Stimulated activated CD4-positive, alpha-beta T cell treated with anti-CD3 and anti-CD28 coated beads, Interleukin-4, amount 100 ng/mL, for 48 hours (primary cell): ENCODE measurements around the gene MYLK3.
"Not testable (repeated sequence)": the region's sequence is repeated elsewhere in the genome, so short reads cannot be mapped to it uniquely, and the experiment has no call there.

Experiments
- DNase-seq, 2 donors: peaks; one replicate each; pipeline ENCODE4 v3.0.0-alpha.2; 2020; ENCODE audit warnings: low read depth in 2 of 2

MYLK3 gene

DNA sequence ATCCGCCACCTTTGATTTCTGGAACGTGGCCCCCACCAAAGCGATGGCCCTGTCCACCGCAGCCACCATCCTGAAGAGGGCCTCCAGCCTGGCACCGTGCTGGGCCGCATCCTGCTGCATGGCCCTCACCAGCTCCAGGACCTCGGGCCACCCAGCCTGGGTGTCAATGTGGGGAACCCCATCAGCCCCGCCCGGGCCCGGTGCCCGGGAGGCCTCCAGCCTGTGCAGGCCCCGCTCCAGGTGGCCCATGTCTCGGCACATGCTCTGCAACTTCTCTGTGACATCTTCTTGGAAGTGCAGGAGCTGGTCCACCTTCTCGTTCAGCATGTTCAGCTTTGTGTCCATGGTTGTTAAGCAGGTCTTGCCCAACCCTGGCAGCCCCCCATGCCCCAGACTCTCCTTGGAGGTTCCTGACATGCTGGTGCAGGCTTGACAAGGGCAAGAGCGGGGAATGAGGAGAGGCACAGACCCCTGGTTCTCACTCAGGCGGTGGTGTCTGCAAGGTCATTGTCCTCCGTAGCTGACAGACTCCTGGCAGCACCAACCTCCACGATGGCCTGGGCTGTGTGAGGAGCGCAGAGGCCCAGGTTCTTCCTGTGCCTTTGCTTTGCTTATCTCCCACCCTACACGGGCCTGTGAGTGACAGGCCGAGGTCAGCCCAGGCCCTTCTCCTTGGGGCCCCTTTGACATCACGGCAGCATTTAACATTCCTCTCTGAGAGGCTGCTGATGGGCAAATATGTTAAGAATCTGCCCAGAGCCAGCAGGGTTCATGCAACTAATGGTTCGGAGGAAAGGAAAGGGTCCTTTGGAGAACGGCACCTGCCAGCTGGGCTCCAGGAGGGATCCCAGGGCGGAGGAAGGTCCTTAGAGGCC lies at the start of gene MYLK3:
Gene MYLK3 (minus strand): TSS at position 568 of the 875 bp plus-strand sequence. CDS start 151 bp downstream, at position 417.
- DNase-seq: no peak

DNA sequence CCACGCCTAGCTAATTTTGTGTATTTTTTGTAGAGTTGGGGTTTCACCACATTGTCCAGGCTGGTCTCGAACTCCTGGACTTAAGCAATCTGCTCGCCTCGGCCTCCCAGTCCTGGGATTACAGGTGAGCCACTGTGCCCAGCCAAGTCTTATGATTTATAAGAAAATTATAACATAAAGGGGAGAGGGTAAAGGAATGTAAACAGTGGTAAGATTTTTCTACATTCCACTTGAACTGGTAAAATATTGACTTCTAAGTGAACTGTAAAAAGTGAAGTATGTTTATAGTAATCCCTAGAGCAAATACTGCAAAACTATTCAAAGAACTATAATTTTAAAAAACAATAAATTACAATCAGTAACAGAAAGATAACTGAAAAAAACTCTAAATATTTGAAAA lies 49.4 kb upstream of the MYLK3 start:
- no peak for DNase-seq

GRCh38 chr16:46796764-46797269 lies 48.7 kb upstream of the MYLK3 start:
- no peak for DNase-seq

DNA sequence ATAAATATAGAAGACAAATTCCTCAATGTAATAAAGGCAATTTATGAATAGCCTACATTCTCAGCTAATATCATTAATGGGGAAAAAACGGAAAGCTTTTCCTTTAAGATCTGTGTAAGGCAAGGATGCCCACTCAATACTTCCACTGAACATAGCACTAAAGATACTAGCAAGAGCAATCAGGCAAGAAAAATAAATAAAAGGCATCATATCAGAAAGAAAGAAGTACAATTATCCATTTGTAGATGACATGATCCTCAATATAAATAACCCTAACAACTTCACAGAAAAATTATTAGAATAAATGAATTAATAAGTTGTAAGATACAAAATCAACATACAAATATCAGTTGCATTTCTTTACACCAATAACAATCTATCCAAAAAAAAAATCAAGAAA lies 45.7 kb upstream of the MYLK3 start:
- DNase-seq: no peak

GRCh38 chr16:46790599-46791270 lies 42.6 kb upstream of the MYLK3 start:
- no peak for DNase-seq

DNA sequence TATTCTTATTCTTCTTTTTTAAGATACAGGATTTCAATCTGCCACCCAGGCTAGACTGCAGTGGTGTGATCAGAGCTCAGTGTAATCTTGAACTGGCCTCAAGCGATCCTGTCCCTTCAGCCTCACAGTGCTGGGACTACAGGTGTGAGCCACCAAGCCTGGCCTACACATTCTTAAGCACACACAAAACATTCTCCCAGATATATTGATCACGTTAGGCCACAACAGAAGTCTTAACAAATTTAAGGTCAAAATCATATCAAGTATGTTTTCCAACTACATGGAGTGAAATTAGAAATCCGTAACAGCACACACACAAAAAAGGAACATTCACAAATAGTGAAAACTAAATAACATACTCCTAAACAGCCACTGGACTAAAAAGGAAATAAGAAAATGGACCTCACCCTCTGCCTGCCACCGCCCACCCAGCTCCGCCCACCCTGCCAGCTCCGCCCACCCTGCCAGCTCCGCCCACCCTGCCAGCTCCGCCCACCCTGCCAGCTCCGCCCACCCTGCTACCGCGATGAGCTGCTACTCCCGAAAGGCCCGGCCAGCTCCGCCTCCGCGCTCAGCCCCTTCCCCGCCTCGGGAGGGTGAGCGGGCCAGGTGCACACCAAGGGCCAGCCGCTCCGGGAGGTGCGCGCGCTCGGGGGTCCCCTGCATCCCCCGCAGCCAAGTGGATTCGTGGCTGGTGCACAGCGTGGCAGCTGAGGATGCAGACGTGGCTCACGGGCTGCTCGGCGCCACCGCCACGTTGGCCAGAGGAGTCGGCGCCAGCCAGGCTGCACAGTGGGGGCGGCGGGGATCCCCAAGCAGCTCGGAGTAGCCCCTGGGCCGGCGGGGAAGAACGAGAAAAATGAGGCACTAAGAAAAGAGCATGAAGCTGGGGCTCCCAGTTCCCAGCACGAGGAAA lies 41.6 kb upstream of the MYLK3 start:
- DNase-seq: peak; percentile 70 to 71

DNA sequence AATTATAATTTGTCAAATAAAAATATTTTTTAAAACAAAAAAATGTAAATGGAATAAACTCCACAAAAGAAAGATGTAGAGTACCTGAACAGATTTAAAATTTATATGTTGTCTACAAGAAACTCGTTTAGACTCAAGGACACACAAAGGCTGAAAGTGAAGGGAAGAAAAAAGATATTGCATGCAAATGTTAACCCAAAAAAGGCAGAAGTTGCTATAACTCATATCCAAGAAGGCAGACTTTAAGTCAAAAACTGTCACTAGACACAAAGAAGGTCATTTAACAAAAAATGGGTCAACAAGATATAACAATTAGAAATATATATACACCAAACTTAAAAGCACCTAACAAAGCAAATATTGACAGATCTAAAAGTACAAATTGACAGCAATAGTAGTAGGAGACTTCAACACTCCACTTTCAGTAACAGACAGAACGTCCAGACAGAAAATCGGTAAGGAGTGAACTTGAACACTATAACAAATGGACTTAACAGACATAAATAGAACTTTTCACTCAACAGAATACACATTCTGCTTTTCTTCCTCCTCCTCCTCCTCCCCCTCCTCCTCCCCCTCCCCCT lies 40.8 kb upstream of the MYLK3 start:
- no peak for DNase-seq

DNA sequence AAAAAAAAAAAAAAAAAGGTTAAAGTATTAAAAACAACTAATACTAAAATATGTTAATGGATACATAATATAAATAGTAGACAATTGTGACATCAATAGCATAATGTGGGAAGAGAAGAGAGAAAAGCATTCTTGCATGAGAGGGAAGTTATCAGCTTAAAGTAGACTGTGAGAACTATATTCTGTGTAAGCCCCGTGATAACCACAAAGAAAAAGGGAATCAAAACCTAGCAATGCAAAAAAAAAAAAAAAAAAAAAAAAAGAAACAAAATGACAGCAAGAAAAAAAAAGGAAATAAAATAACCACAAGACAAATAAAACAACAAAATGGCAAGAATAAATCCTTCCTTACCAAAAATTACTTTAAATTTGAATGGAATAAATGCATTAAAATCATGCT lies 39.8 kb upstream of the MYLK3 start:
- no peak for DNase-seq

DNA sequence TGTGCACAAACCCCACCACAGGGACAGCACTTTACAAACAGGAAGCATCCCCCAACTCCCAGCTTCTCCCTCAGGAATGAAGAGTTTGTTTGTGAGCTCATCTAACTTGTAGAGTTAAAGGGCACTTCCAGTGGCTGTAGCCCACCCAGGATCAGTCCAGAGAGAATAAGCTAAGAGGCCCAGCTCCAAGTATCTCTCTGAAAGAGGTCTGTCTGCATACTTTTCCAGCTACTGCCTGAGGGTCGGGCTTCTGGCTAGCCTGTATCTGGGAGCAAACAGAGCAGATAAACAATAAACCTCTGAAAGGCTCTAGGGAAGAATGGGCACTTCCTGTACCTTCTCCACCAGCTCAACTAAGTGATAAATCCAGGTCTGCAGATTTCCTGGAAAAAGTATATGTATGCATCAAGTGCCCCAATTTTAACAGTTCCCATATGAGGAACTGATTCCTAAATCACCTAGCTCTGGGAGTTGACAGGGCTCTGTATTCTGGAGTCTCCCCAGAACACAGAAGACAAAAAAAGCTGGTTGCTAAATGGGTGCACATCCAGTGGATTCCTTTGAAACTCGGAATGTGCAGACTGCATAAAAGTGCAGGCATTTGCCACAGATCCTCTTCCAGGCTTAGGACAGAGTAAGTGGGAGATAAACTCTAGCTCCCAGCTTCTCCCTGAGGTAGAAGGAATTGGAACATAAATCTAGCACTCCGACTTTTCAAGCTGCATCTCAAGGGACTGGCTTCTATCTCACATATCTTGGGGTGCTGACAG lies 37.1 kb upstream of the MYLK3 start:
- DNase-seq: no peak

GRCh38 chr16:46784569-46784968 lies 36.4 kb upstream of the MYLK3 start:
- DNase-seq: not testable (repeated sequence)

DNA sequence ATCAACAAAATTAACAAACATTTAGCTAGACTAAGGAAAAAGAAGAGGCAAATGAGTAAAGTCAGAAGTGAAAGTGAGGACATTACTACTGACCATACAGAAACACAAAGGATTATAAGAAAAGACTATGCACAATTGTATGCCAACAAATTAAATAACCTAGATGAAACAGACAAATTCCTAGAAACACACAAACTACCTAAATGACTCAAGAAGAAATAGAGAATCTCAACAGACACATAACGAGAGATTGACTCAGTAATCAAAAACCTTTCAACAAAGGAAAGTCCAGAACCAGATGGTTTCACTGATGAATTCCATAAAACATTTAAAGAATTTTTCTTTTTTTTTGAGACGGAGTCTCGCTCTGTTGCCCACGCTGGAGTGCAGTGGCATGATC lies 35.7 kb upstream of the MYLK3 start:
- DNase-seq: no peak

DNA sequence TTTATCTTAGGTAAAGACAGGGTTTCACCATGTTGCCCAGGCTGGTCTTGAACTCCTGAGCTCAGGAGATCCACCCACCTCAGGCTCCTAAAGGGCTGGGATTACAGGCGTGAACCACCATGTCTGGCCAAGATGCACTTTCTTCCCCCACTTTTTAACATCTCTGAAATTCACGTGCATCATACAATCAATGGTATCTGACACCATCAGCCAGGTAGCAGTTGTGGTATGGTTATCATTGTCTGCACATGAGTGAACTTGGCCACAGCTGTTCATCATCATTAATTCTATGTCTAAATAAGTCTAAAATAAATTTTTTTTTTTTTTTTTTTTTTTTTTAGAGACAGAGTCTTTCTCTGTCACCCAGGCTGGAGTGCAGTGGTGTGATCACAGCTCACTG lies 34.2 kb upstream of the MYLK3 start:
- no peak for DNase-seq

DNA sequence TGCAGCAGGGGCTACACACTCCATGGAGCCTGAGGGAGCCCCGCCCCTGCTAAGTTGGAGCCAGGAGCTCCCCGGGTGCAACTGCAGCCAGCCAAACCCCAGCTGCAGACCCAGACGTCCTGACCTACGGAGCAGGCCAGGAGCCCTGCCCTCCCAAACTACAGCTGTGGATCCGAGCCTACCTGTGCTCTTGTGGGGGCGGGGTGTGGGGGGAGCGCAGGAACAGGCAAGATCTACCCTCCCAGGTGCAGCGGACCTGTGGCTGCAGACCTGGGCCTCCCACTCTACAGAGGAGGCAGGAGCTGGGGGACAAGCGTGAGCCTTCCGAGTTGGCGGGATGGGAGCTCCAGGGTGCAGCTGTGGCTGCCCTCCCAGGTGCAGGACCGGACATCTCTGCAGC lies 29.7 kb upstream of the MYLK3 start:
- no peak for DNase-seq

GRCh38 chr16:46775214-46775613 lies 27.1 kb upstream of the MYLK3 start:
- DNase-seq: no peak

DNA sequence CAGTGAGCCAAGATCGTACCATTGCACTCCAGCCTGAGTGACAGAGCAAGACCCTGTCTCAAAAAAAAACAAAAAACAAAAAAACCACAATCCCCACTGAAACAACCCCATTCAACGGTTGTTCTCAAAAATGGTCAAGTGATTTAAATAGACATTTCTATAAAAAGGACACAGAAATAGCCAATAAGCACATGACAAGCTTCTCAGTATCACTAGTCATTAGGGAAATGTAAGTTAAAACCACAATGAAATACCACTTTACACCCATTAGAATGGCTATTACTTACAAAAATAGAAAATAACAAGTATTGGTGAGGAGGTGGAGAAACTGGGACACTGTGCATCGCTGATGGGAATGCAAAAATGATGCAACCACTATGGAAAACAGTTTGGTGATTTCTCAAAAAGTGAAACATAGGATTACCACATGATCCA lies 26.6 kb upstream of the MYLK3 start:
- DNase-seq: no peak

DNA sequence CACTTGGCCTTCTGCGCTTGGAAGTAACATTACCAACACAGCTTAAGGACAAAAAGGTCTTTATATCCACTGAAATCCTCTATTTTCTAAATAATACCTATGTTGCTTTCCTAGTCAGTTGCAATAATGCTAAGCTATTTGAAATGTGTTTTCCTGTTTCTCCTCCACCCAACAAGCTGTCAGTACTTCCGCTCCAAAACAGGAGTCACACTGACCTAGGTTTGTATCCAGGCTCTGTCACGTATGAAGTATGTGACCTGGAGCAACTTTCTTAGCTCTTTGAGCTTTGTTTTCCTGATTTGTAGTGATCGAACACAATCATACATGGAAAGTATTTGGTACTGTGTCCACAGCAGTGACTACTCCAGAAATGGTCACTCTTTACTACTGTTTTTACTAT lies 24.3 kb upstream of the MYLK3 start:
- DNase-seq: no peak

- DNase-seq: no peak
Observed at GRCh38 chr16:46768809-46769208, 20.7 kb upstream of the MYLK3 start.

GRCh38 chr16:46765050-46765449 lies 16.9 kb upstream of the MYLK3 start:
- DNase-seq: no peak

- DNase-seq: no peak
Observed at GRCh38 chr16:46763147-46763546, 15.0 kb upstream of the MYLK3 start.

DNA sequence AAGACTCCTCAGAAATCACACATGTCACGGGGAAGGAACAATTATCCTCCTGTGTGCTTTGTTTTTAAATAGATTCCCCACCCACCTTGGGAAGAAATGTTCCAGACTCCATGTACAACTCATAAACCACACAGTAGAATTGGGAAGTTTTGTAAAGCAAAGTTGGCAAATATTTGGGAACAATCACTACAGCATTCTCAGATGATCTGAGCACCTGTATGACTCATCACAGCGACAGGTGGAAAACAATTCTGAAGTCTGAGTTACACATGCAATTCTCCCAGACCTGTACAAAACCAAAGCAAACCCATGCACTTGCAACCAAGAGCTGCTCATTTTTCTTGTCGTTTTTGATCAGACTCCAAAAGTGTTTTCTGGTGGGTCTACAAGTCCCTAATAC lies 14.4 kb upstream of the MYLK3 start:
- DNase-seq: no peak

DNA sequence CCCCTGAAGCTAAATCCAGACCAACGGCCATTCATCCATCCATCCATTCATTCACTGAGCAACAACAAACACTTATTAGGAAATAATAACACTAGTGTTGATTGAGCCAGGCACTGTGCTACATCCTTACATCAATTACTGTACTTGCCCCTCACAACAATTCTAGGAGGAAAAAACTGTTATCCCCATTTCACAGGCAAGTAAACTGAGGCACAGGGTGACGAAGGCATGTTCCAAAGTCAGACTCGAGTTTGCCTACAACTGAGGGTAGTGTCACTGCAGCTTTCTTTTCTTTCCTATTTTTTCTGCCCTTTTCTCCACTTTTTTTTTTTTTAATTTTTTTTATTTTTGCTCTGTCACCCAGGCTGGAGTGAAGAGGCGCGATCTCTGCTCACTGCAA lies 11.2 kb upstream of the MYLK3 start:
- no peak for DNase-seq
